GOT3 (cell line): Measurements from ENCODE around the gene MUCL3.
"Not testable (repeated sequence)": the region's sequence is repeated elsewhere in the genome, so short reads cannot be mapped to it uniquely, and the experiment has no call there.

Experiments used
- DNase-seq: peaks from one replicate; lab custom pipeline; 2025; ENCODE audit warnings: mixed read lengths; lab: John Stamatoyannopoulos, UW

Gene MUCL3

GRCh38 chr6:30979690-30980089 lies 38.9 kb downstream of the MUCL3 start:
- no peak for DNase-seq

- no peak for DNase-seq
Observed at GRCh38 chr6:30981942-30982772, 41.4 kb downstream of the MUCL3 start.

GRCh38 chr6:30983439-30983838 lies 42.7 kb downstream of the MUCL3 start, which contains the start of gene MUC21:
TSS of gene MUC21 (plus strand) at chr6:30983718. CDS start at chr6:30983959, 241 bp downstream.
- DNase-seq = no peak

GRCh38 chr6:30985490-30985889 lies 44.7 kb downstream of the MUCL3 start:
- DNase-seq = no peak

GRCh38 chr6:30987304-30987703 lies 46.5 kb downstream of the MUCL3 start:
- DNase-seq = no peak

- DNase-seq = no peak
Observed at GRCh38 chr6:30988209-30988825, 47.5 kb downstream of the MUCL3 start.

- no peak for DNase-seq
Observed at GRCh38 chr6:30990422-30991086, 49.8 kb downstream of the MUCL3 start.

GRCh38 chr6:30991891-30992290 lies 51.1 kb downstream of the MUCL3 start:
- no peak for DNase-seq

GRCh38 chr6:30997301-30997700 lies 56.5 kb downstream of the MUCL3 start:
- DNase-seq = no peak

- no peak for DNase-seq
Observed at GRCh38 chr6:30998785-30999184, 58.0 kb downstream of the MUCL3 start.

GRCh38 chr6:31000067-31000860 lies 59.5 kb downstream of the MUCL3 start:
- DNase-seq = not testable (repeated sequence)

- no peak for DNase-seq
Observed at GRCh38 chr6:31001281-31001888, 60.6 kb downstream of the MUCL3 start.

GRCh38 chr6:31002471-31002870 lies 61.7 kb downstream of the MUCL3 start:
- no peak for DNase-seq
